Ascending aorta (tissue), 2 donors: Measurements from ENCODE around the gene PGLYRP2. TPM values are rescaled to one million over a fixed set of nuclear protein-coding genes. Genes with fewer than 3 reads are reported as not detected.

Source experiments
- DNase-seq, 2 donors: peaks; one replicate each; pipeline ENCODE4 v3.0.0-alpha.2; 2019; ENCODE audit warnings: low spot score in 2 of 2
- H3K27ac ChIP-seq, 2 donors: fragments of 200-600 bp; sonication (generic); one replicate each; pipeline ENCODE4 v1.5.1; 2016 to 2017; ENCODE audit warnings: mild to moderate bottlenecking in 1 of 2
- H3K27me3 ChIP-seq: fragments of 200-600 bp; sonication (generic); one replicate; pipeline ENCODE4 v1.5.1; 2017
- H3K36me3 ChIP-seq, 2 donors: fragments of 200-600 bp; sonication (generic); one replicate each; pipeline ENCODE4 v1.5.1; 2016
- H3K4me1 ChIP-seq, 2 donors: fragments of 200-600 bp; sonication (generic); one replicate each; pipeline ENCODE4 v1.5.1; 2016 to 2017; ENCODE audit warnings: mild to moderate bottlenecking in 1 of 2
- H3K4me3 ChIP-seq, 2 donors: fragments of 200-600 bp; sonication (generic); one replicate each; pipeline ENCODE4 v1.5.1; 2016 to 2017; ENCODE audit warnings: mild to moderate bottlenecking in 1 of 2
- H3K9me3 ChIP-seq, 2 donors: fragments of 200-600 bp; sonication (generic); one replicate each; pipeline ENCODE4 v1.5.1; 2016
- CTCF ChIP-seq, 3 experiments: fragments of 200-600 bp in 2 of 3; fragments of 450-650 bp in 1 of 3; sonication (generic) in 2 of 3; IDR thresholded peaks; one replicate each; pipeline ENCODE4 v1.5.1; 2016 to 2019; ENCODE audit warnings: antibody characterized with exemption in 3 of 3, mild to moderate bottlenecking in 1 of 3, moderate library complexity in 1 of 3
- intact Hi-C: fragments of 100-400 bp; cut with DNase I; formaldehyde crosslinking; loops from one replicate; pipeline ENCODE4 v1.15.1; 2023
- total RNA-seq: library from RNA; depleted of rRNA; stranded (reverse); fragments of >200 nt; gene quantifications from one replicate; pipeline ENCODE4 v1.1.0, GENCODE V29; 2016

The PGLYRP2 gene
- total RNA-seq, 1 donor from 2014 or later: not detected

- no peaks in the 10 kb centered on the region for H3K27me3 ChIP-seq
- DNase-seq: no peak
- no peak overlapping the region for H3K4me3 ChIP-seq
- H3K36me3 ChIP-seq: no peaks in the 10 kb centered on the region
- intact Hi-C loops: loop anchor here (5.0 kb wide), 3 partner anchors 176 to 331 kb away; partner anchors contain the start of gene SYDE1
- H3K9me3 ChIP-seq: no peaks in the 10 kb centered on the region
- H3K27ac ChIP-seq: peak overlapping the region; percentile 70 to 78
- no peak for TF ChIP-seq CTCF (IDR thresholded peaks at IDR 0.05)
- H3K4me1 ChIP-seq: peaks cover 18 to 39% of the 10 kb centered on the region in 2 donors
Observed at GRCh38 chr19:15438124-15438496, 41.2 kb downstream of the PGLYRP2 start.

DNA sequence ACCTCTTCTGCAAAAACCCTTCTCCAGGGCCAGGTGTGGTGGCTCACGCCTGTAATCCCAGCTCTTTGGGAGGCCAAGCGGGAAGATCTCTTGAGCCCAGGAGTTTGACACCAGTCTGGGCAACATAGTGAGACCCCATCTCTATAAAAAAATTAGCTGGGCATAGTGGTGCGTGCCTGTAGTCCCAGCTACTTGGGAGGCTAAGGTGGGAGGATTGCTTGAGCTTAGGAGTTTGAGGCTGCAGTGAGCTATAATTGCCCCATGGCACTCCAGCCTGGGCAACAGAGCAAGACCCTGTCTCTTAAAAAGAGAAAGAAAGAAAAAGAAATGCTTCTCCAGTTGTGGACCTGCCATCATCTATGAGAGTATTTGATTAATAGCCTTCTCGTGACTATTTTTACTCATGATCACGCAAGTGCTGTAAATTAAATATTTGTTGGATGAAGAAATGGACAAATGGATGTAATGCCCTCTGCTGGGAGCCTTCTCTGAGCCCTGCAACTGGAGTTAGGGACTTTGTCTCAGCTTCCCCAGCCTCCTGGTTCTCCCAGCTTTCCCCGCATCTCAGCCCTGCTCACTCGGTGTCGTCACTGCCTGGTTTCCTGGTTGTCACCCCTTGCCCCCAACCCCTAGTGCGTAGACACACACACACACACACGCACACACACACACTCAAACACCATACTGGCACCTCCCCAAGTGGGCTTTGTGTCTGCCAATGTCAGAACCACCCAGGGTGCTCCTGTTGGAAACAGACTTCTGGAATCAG is 41.8 kb downstream of the PGLYRP2 start:
- Histone ChIP-seq H3K4me1 (peaks cover 18 to 38% of the 10 kb centered on the region in 2 donors), H3K36me3 (no peaks in the 10 kb centered on the region), H3K27ac (peak overlapping the region; percentile 70 to 78), H3K27me3 (no peaks in the 10 kb centered on the region), H3K4me3 (no peak overlapping the region), H3K9me3 (no peaks in the 10 kb centered on the region)
- peak; percentile 24 to 53 (median 41) for TF ChIP-seq CTCF (IDR thresholded peaks at IDR 0.05)
- DNase-seq: no peak
- intact Hi-C loops: loop anchor here (5.0 kb wide), 3 partner anchors 175 to 330 kb away; partner anchors contain the start of gene SYDE1

GRCh38 chr19:15436826-15437110 is 42.5 kb downstream of the PGLYRP2 start:
- TF ChIP-seq CTCF (IDR thresholded peaks at IDR 0.05): no peak
- Histone ChIP-seq H3K4me3 (no peak overlapping the region), H3K27ac (peak overlapping the region; percentile 70 to 78), H3K27me3 (no peaks in the 10 kb centered on the region), H3K9me3 (no peaks in the 10 kb centered on the region), H3K4me1 (peaks cover 18 to 38% of the 10 kb centered on the region in 2 donors), H3K36me3 (no peaks in the 10 kb centered on the region)
- intact Hi-C loops: loop anchor here (5.0 kb wide), 3 partner anchors 174 to 329 kb away; partner anchors contain the start of gene SYDE1
- DNase-seq: no peak

- peak overlapping the region; percentile 70 to 78 for H3K27ac ChIP-seq
- H3K36me3 ChIP-seq: no peaks in the 10 kb centered on the region
- no peak overlapping the region for H3K4me3 ChIP-seq
- intact Hi-C loops: loop anchor here (5.0 kb wide), 3 partner anchors 174 to 329 kb away; partner anchors contain the start of gene SYDE1
- DNase-seq: no peak
- no peaks in the 10 kb centered on the region for H3K9me3 ChIP-seq
- H3K4me1 ChIP-seq: peaks cover 22 to 43% of the 10 kb centered on the region in 2 donors
- no peaks in the 10 kb centered on the region for H3K27me3 ChIP-seq
- TF ChIP-seq CTCF (IDR thresholded peaks at IDR 0.05): no peak
Observed at GRCh38 chr19:15436012-15436825, 43.1 kb downstream of the PGLYRP2 start.

DNA sequence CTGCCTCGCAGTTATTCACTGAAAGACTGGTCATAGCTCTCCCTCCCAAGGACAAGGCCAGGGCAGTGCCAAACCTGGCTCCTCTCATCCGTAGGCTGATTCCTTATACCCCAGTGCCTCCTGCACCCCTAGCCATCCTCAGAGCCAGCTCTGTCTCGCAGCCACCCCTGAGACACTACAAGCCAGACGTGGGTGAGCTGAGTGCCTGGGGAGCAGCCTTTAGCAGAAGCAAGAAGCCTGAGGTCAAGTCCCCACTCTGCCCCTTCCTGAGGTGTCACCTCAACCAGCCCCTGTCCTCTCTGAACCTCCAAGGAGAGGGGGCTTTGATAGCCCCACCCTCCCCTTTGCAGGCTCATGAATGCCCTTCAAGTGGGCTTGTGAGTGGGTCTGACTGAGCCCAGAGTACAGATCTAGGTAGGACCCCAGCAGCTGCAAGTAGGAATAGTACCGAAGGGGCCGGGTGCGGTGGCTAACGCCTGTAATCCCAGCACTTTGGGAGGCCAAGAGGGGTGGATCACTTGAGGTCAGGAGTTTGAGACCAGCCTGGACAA is 45.7 kb downstream of the PGLYRP2 start:
- Histone ChIP-seq H3K27me3 (no peaks in the 10 kb centered on the region), H3K9me3 (no peaks in the 10 kb centered on the region), H3K36me3 (peaks cover 7 to 8% of the 10 kb centered on the region in 2 donors), H3K4me1 (peaks cover 20 to 44% of the 10 kb centered on the region in 2 donors), H3K27ac (peak overlapping the region; percentile 89 to 94), H3K4me3 (peak overlapping the region; percentile 92 to 95)
- no peak for TF ChIP-seq CTCF (IDR thresholded peaks at IDR 0.05)
- intact Hi-C loops: loop anchor here (1.0 to 5.0 kb wide), 3 partner anchors 17 to 236 kb away; partner anchors contain the start of gene AKAP8
- no peak for DNase-seq
